ENCODE measurements around the gene TEDC1.
A peak's percentile ranks its signal among the peaks of the same experiment; 100 is the strongest.

The TEDC1 gene

GRCh38 chr14:105474483-105475268 is 16.4 kb upstream of the TEDC1 start, which contains the start of gene CRIP2:
TSS of gene CRIP2 (plus strand) at chr14:105474821. CDS start at chr14:105474863, 42 bp downstream.
- peaks cover 34% of the 10 kb centered on the region for H3K4me1 ChIP-seq (ENCODE audit: control insufficient read depth, insufficient read depth, low read length)
- H3K4me3 ChIP-seq (ENCODE audit: insufficient read depth, low read depth, low read length) = peak within 1 kb of the TSS; percentile 56
- peak within 1 kb of the TSS; percentile 94 for H3K27ac ChIP-seq (ENCODE audit: insufficient read depth, low read depth, low read length, poor library complexity, severe bottlenecking)
- no peaks in the 10 kb centered on the region for H3K36me3 ChIP-seq (ENCODE audit: control insufficient read depth, insufficient read depth, low read length)
- no peaks in the 10 kb centered on the region for H3K9me3 ChIP-seq (ENCODE audit: control insufficient read depth, low read length)
- H3K27me3 ChIP-seq (ENCODE audit: control insufficient read depth, insufficient read depth, low read length, poor library complexity, severe bottlenecking) = peaks cover 50% of the 10 kb centered on the region
- WGBS, 2 experiments = 1% methylated on average over 118 of the region's 118 CpGs

GRCh38 chr14:105475269-105476096 is 15.6 kb upstream of the TEDC1 start:
- H3K4me3 ChIP-seq (ENCODE audit: insufficient read depth, low read depth, low read length) = peak overlapping the region; percentile 56
- H3K4me1 ChIP-seq (ENCODE audit: control insufficient read depth, insufficient read depth, low read length) = peaks cover 41% of the 10 kb centered on the region
- H3K27ac ChIP-seq (ENCODE audit: insufficient read depth, low read depth, low read length, poor library complexity, severe bottlenecking) = no peak overlapping the region
- WGBS, 2 experiments = 11% methylated on average over 48 of the region's 48 CpGs
- peaks cover 58% of the 10 kb centered on the region for H3K27me3 ChIP-seq (ENCODE audit: control insufficient read depth, insufficient read depth, low read length, poor library complexity, severe bottlenecking)
- no peaks in the 10 kb centered on the region for H3K36me3 ChIP-seq (ENCODE audit: control insufficient read depth, insufficient read depth, low read length)
- H3K9me3 ChIP-seq (ENCODE audit: control insufficient read depth, low read length) = no peaks in the 10 kb centered on the region

GRCh38 chr14:105476097-105476830 is 14.8 kb upstream of the TEDC1 start:
- whole genome bisulfite sequencing, 2 experiments = 49 to 52% methylated on average over 21 of the region's 21 CpGs
- Histone ChIP-seq H3K4me3 (ENCODE audit: insufficient read depth, low read depth, low read length) (peak overlapping the region; percentile 56), H3K36me3 (ENCODE audit: control insufficient read depth, insufficient read depth, low read length) (no peaks in the 10 kb centered on the region), H3K27me3 (ENCODE audit: control insufficient read depth, insufficient read depth, low read length, poor library complexity, severe bottlenecking) (peaks cover 66% of the 10 kb centered on the region), H3K9me3 (ENCODE audit: control insufficient read depth, low read length) (no peaks in the 10 kb centered on the region), H3K4me1 (ENCODE audit: control insufficient read depth, insufficient read depth, low read length) (peaks cover 42% of the 10 kb centered on the region), H3K27ac (ENCODE audit: insufficient read depth, low read depth, low read length, poor library complexity, severe bottlenecking) (no peak overlapping the region)

GRCh38 chr14:105476831-105477659 is 14.0 kb upstream of the TEDC1 start:
- H3K27ac ChIP-seq (ENCODE audit: insufficient read depth, low read depth, low read length, poor library complexity, severe bottlenecking) = no peak overlapping the region
- H3K27me3 ChIP-seq (ENCODE audit: control insufficient read depth, insufficient read depth, low read length, poor library complexity, severe bottlenecking) = peaks cover 74% of the 10 kb centered on the region
- H3K4me1 ChIP-seq (ENCODE audit: control insufficient read depth, insufficient read depth, low read length) = peaks cover 44% of the 10 kb centered on the region
- no peaks in the 10 kb centered on the region for H3K36me3 ChIP-seq (ENCODE audit: control insufficient read depth, insufficient read depth, low read length)
- no peak overlapping the region for H3K4me3 ChIP-seq (ENCODE audit: insufficient read depth, low read depth, low read length)
- WGBS, 2 experiments = 76 to 77% methylated on average over 16 of the region's 16 CpGs
- no peaks in the 10 kb centered on the region for H3K9me3 ChIP-seq (ENCODE audit: control insufficient read depth, low read length)

- Histone ChIP-seq H3K4me3 (ENCODE audit: insufficient read depth, low read depth, low read length) (no peak overlapping the region), H3K36me3 (ENCODE audit: control insufficient read depth, insufficient read depth, low read length) (no peaks in the 10 kb centered on the region), H3K27me3 (ENCODE audit: control insufficient read depth, insufficient read depth, low read length, poor library complexity, severe bottlenecking) (peaks cover 82% of the 10 kb centered on the region), H3K4me1 (ENCODE audit: control insufficient read depth, insufficient read depth, low read length) (peaks cover 40% of the 10 kb centered on the region), H3K9me3 (ENCODE audit: control insufficient read depth, low read length) (no peaks in the 10 kb centered on the region), H3K27ac (ENCODE audit: insufficient read depth, low read depth, low read length, poor library complexity, severe bottlenecking) (no peak overlapping the region)
- 21 to 24% methylated on average over 55 to 56 of the region's 56 CpGs for WGBS, 2 experiments
Observed at GRCh38 chr14:105477660-105478397, 13.2 kb upstream of the TEDC1 start.

- no peaks in the 10 kb centered on the region for H3K36me3 ChIP-seq (ENCODE audit: control insufficient read depth, insufficient read depth, low read length)
- H3K4me1 ChIP-seq (ENCODE audit: control insufficient read depth, insufficient read depth, low read length) = peaks cover 38% of the 10 kb centered on the region
- WGBS, 2 experiments = 12% methylated on average over 80 to 81 of the region's 81 CpGs
- H3K4me3 ChIP-seq (ENCODE audit: insufficient read depth, low read depth, low read length) = no peak overlapping the region
- H3K27ac ChIP-seq (ENCODE audit: insufficient read depth, low read depth, low read length, poor library complexity, severe bottlenecking) = no peak overlapping the region
- H3K9me3 ChIP-seq (ENCODE audit: control insufficient read depth, low read length) = no peaks in the 10 kb centered on the region
- peaks cover 85% of the 10 kb centered on the region for H3K27me3 ChIP-seq (ENCODE audit: control insufficient read depth, insufficient read depth, low read length, poor library complexity, severe bottlenecking)
Observed at GRCh38 chr14:105478398-105479251, 12.4 kb upstream of the TEDC1 start.

GRCh38 chr14:105479431-105480158 is 11.5 kb upstream of the TEDC1 start:
- peaks cover 85% of the 10 kb centered on the region for H3K27me3 ChIP-seq (ENCODE audit: control insufficient read depth, insufficient read depth, low read length, poor library complexity, severe bottlenecking)
- peaks cover 45% of the 10 kb centered on the region for H3K4me1 ChIP-seq (ENCODE audit: control insufficient read depth, insufficient read depth, low read length)
- H3K27ac ChIP-seq (ENCODE audit: insufficient read depth, low read depth, low read length, poor library complexity, severe bottlenecking) = no peak overlapping the region
- H3K9me3 ChIP-seq (ENCODE audit: control insufficient read depth, low read length) = no peaks in the 10 kb centered on the region
- H3K36me3 ChIP-seq (ENCODE audit: control insufficient read depth, insufficient read depth, low read length) = no peaks in the 10 kb centered on the region
- H3K4me3 ChIP-seq (ENCODE audit: insufficient read depth, low read depth, low read length) = no peak overlapping the region
- 48 to 53% methylated on average over 34 of the region's 34 CpGs for WGBS, 2 experiments

- WGBS, 2 experiments = 70 to 72% methylated on average over 15 of the region's 15 CpGs
- H3K27me3 ChIP-seq (ENCODE audit: control insufficient read depth, insufficient read depth, low read length, poor library complexity, severe bottlenecking) = peaks cover 85% of the 10 kb centered on the region
- no peak overlapping the region for H3K4me3 ChIP-seq (ENCODE audit: insufficient read depth, low read depth, low read length)
- H3K4me1 ChIP-seq (ENCODE audit: control insufficient read depth, insufficient read depth, low read length) = peaks cover 47% of the 10 kb centered on the region
- H3K36me3 ChIP-seq (ENCODE audit: control insufficient read depth, insufficient read depth, low read length) = no peaks in the 10 kb centered on the region
- no peak overlapping the region for H3K27ac ChIP-seq (ENCODE audit: insufficient read depth, low read depth, low read length, poor library complexity, severe bottlenecking)
- H3K9me3 ChIP-seq (ENCODE audit: control insufficient read depth, low read length) = no peaks in the 10 kb centered on the region
Observed at GRCh38 chr14:105480199-105480746, 10.8 kb upstream of the TEDC1 start.
